ENCODE results near the gene EMILIN2.

EMILIN2 gene

GRCh38 chr18:2959341-2959740 is 112.5 kb downstream of the EMILIN2 start:
- no peak for DNase-seq

GRCh38 chr18:2960983-2961696 is 114.3 kb downstream of the EMILIN2 start:
- no peak for DNase-seq

GRCh38 chr18:2961821-2962220 is 115.0 kb downstream of the EMILIN2 start:
- DNase-seq = no peak

- no peak for DNase-seq
Observed at GRCh38 chr18:2963048-2963447, 116.2 kb downstream of the EMILIN2 start.

GRCh38 chr18:2964361-2965010 is 117.7 kb downstream of the EMILIN2 start:
- DNase-seq = no peak
